HepG2 (cell line): ENCODE measurements around the gene NBPF4. TPM values are rescaled to one million over a fixed set of nuclear protein-coding genes. Genes with fewer than 3 reads are reported as not detected.

Experiments
- ATF5 ChIP-seq: sonication (generic); formaldehyde crosslinking; IDR thresholded peaks from 2 replicates; pipeline ENCODE4 v1.4.0; 2020; ENCODE audit warnings: mild to moderate bottlenecking, low read depth, missing genetic modification reagents
- BHLHE40 ChIP-seq: IDR thresholded peaks from 2 replicates; pipeline ENCODE4 v1.6.1; 2011; ENCODE audit warnings: low read length, improper control_type of control experiment
- BRF2 ChIP-seq: sonication (generic); formaldehyde crosslinking; IDR thresholded peaks from 2 replicates; pipeline ENCODE4 v1.8.1; 2022; ENCODE audit warnings: mild to moderate bottlenecking, missing genetic modification reagents
- CHCHD3 ChIP-seq: sonication (generic); formaldehyde crosslinking; IDR thresholded peaks from 2 replicates; pipeline ENCODE4 v1.8.0; 2022; ENCODE audit warnings: mild to moderate bottlenecking, missing genetic modification reagents, moderate library complexity
- CTCF ChIP-seq: sonication (generic); formaldehyde crosslinking; IDR thresholded peaks from 2 replicates; pipeline ENCODE4 v1.5.0; 2020; ENCODE audit warnings: mild to moderate bottlenecking, missing genetic modification reagents, moderate library complexity
- FOXM1 ChIP-seq: sonication (generic); formaldehyde crosslinking; IDR thresholded peaks from 2 replicates; pipeline ENCODE4 v1.5.0; 2020; ENCODE audit warnings: missing genetic modification reagents
- HMGA1 ChIP-seq: sonication (generic); formaldehyde crosslinking; conservative IDR thresholded peaks from 2 replicates; pipeline ENCODE4 v1.4.0; 2020; ENCODE audit warnings: missing genetic modification reagents
- IKZF1 ChIP-seq: fragments of 450-650 bp; IDR thresholded peaks from 2 replicates; pipeline ENCODE4 v1.7.1; 2016
- MEF2D ChIP-seq: sonication (generic); formaldehyde crosslinking; IDR thresholded peaks from 2 replicates; pipeline ENCODE4 v1.5.1; 2020; ENCODE audit warnings: mild to moderate bottlenecking, missing genetic modification reagents
- TOPORS ChIP-seq: sonication (generic); formaldehyde crosslinking; IDR thresholded peaks from 2 replicates; pipeline ENCODE4 v1.8.0; 2023; ENCODE audit warnings: mild to moderate bottlenecking, missing genetic modification reagents
- ZNF142 ChIP-seq: sonication (generic); formaldehyde crosslinking; IDR thresholded peaks from 2 replicates; pipeline ENCODE4 v1.4.0; 2020; ENCODE audit warnings: missing genetic modification reagents
- ZNF704 ChIP-seq: sonication (generic); formaldehyde crosslinking; IDR thresholded peaks from 2 replicates; pipeline ENCODE4 v1.8.1; 2023; ENCODE audit warnings: mild to moderate bottlenecking, inconsistent platforms, moderate library complexity, missing genetic modification reagents, borderline replicate concordance
- polyA plus RNA-seq, 8 experiments: library from polyadenylated mRNA; depleted of rRNA in 3 of 8; stranded (reverse) in 7 of 8; unstranded in 1 of 8; fragments of >200 nt; fragmentation: Illumina TruSeq in 4 of 8; extraction: Trizol in 4 of 8; gene quantifications; 2 replicates each; pipeline versions ENCODE4 v1.2.1 to v1.2.3, GENCODE V29; 2011 to 2016; ENCODE audit warnings: low read depth in 4 of 8, missing spikeins in 1 of 8, mixed read lengths in 1 of 8; ENCODE audit not compliant: insufficient read depth in 1 of 8
- total RNA-seq, 5 experiments: library from RNA; depleted of rRNA; stranded (reverse); fragments of >200 nt; fragmentation: Illumina TruSeq; extraction: Trizol; gene quantifications; 2 replicates each; pipeline ENCODE4 v1.2.3, GENCODE V29; 2016; ENCODE audit warnings: low read depth in 1 of 5

The NBPF4 gene
- total and polyA plus RNA-seq, 2 of the 13 experiments (the other 11 are each of a cell fraction or from before 2014, with no cell fraction given): not detected

- no peak for TF ChIP-seq ZNF142
- no peak for TF ChIP-seq MEF2D (CRISPR knock-in tag)
- TF ChIP-seq IKZF1: no peak
- TF ChIP-seq BHLHE40: no peak
- TF ChIP-seq FOXM1: no peak
- TF ChIP-seq BRF2 (CRISPR knock-in tag): no peak
- TF ChIP-seq CTCF: peak; percentile 26; the same call in 1 of the 2 replicates
- TF ChIP-seq CHCHD3 (CRISPR knock-in tag): no peak
- no peak for TF ChIP-seq HMGA1
- TF ChIP-seq ATF5 (CRISPR knock-in tag): no peak
- TF ChIP-seq TOPORS: peak; percentile 5; the same call in 1 of the 2 replicates
- TF ChIP-seq ZNF704 (CRISPR knock-in tag): no peak
- TF ChIP-seq, all 625 proteins: peak for 5
Measured at GRCh38 chr1:108200687-108201051, 43.2 kb downstream of the NBPF4 start (continued).
